GM19099 (cell line): ENCODE results near the gene CTU2.

Source experiments
- POLR2A ChIP-seq: IDR thresholded peaks from 3 replicates; pipeline ENCODE4 v1.6.1; 2011; ENCODE audit warnings: low read depth; ENCODE audit not compliant: insufficient read length; ENCODE audit errors: extremely low read depth

The CTU2 gene

DNA sequence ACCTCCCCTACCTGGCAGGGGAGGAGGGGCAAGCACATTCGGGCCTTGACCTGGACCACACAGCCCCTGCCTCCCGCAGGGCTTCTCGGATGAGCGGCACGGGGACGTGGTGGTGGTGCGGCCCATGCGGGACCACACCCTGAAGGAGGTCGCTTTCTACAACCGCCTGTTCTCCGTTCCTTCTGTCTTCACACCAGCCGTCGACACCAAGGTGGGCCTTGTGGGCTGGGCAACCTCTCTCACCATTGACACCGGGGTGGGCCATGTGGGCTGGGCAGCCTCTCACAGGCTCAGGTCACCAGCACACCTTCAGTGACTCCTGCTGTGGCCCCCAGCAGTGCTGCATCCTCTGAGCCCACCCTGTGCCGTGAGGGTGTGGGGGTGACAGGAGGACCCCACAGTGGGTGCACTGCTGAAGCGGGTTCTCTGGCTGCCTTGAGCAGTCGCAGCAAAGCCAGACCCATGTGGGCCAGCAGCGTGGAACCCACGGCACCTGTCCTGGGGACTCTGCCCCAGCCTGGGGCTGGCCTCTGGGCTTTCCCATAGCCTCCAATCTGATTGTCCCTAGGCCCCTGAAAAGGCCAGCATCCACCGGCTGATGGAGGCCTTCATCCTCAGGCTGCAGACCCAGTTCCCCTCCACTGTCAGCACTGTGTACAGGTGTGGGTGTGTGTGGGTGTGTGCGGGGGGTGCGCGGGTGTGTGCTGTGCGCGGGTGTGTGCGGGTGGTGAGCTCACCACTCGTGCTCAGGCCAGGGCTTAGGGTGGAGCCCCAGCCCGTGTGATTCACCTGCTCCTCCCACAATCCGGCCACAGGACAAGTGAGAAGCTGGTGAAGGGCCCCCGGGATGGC is 7.5 kb downstream of the CTU2 start:
- no peak for TF ChIP-seq POLR2A

DNA sequence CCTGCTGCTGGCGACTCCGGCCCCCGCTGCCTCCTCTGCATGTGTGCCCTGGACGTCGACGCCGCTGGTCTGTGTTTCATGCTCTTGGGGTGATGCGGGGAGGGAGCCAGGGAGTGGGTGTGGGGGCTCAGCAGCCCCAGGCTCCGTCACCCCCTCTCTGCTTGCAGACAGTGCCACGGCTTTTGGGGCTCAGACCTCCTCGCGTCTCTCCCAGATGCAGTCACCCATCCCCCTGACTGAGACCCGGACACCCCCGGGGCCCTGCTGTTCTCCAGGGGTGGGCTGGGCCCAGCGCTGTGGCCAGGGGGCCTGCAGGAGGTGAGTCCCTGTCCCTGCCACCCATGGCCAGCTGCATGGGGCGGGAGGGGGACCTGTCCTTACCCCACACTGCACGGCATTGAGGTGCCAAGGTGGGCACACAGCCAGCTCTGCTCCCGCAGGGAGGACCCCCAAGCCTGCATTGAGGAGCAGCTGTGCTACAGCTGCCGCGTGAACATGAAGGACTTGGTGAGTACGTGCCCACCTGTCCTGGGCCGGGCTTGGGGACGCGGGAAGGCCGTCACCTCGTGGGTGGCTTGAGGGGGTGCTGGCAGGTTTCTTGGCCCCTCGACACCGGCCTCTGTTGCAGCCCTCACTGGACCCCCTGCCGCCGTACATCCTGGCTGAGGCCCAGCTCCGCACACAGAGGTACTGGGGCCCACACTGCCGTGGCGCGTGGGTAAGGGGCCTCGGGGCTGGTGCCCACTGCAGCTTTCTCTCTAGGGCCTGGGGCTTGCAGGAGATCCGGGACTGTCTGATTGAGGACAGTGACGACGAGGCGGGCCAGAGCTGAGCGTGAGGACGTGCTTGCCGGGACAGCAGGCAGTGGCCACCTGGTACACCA is 8.4 kb downstream of the CTU2 start:
- no peak for TF ChIP-seq POLR2A

DNA sequence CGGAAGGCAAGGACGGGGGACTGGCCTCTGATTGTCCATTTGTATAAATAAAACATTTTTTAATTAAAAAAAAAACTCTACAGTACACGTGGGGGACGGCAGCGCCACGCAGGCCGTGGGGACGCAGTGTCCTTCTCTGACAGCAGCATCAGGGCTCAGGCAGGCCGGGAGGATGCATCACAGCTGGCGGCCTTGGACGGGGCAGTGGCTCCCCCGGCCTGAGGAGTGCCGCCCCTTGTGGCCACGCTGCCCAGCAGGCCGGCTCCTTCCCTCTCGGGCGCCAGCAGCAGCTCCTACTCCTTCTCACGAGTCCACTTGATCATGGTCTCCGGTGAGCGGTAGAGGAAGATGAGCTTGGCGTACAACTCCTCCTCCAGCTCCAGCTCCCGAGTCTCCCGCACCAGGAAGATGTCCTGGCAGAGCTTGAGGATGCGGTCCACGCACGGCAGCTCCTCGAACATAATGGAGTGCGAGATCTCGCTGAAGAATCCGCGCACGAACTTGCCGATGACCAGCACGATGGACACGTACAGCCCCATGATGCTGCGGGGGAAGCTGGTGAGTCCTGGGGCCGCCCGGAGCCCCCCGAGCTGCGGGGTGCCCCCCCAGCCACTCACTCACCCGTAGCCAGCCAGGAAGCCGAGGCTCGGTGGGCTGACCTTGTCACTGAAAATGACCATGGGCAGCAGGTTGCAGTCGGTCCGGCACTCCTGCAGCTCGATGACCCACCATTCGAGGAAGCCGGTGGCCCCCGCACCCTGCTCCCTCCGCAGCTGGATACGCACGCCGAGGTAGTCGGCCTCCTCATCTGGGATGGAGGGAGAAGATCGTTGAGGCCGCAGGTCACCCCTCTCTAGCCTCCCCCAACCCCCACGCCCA is 9.2 kb downstream of the CTU2 start:
- TF ChIP-seq POLR2A: no peak

- TF ChIP-seq POLR2A: no peak
Observed at GRCh38 chr16:88716201-88716600, 9.9 kb downstream of the CTU2 start.

GRCh38 chr16:88716601-88717001 is 10.3 kb downstream of the CTU2 start:
- no peak for TF ChIP-seq POLR2A

DNA sequence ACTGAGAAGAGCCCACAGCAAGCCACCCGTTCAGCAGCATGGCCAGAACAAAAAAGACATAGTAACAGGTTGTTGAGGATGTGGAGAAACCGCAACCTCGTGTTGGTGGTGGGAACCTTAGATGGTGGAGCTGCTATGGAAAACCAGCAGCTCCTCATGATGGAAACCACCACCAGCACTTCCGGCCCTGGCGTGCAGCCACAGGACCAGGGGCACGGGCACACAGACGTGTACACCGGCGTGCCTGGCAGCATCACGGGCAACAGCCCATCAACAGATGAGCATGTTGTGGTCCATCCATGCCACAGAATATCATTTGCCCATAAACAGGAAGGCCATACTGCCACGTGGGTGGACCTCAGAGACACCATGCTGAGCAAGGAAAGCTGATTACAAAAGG is 11.9 kb downstream of the CTU2 start:
- no peak for TF ChIP-seq POLR2A

DNA sequence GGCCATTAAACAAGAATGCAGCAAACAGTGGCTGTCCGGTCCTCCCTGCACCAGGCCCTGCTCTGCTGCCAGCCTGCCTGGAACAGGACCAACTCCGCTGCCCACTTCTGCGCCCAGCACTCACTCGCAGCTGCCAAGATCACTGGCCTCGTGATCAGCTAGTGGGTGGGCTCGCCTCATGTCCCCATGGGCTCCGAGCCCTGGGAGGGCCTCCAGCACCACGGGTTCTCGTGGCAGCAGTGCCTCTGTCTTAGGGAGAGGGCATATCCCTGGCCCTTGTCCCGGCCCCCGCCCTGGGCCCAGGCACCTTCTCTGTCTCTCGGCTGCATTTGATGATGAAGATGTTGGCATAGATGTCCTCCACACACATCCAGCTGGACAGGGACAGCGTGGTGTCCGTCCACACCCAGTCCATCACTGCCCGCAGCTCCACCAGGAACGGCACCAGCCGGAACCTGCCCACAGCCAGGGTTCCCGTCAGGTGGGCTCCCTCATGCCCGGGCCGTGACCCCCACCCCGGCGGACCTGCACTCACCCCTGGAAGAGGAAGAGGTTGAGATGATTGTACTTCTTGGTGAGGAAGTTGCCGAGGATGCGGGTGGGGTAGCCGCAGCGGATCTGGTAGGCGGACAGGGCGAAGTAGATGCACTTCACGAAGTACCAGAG is 13.1 kb downstream of the CTU2 start:
- no peak for TF ChIP-seq POLR2A

DNA sequence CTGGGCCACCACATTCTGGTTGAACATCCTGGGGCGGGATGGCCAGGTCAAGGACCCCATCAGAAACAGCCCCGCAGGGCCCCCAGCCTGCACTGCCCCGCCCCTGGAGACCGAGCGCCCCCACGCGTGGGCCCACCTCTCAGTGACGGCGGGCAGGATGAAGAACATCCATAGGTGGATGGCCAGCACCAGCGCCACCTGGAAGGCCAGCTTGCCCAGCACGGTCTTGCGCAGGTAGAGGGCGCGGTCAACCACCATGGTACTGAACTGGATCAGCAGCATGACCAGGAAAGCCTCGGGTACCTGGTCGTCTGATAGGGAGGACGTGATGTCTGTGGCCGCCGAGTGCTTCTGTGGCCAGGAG is 13.6 kb downstream of the CTU2 start:
- no peak for TF ChIP-seq POLR2A

DNA sequence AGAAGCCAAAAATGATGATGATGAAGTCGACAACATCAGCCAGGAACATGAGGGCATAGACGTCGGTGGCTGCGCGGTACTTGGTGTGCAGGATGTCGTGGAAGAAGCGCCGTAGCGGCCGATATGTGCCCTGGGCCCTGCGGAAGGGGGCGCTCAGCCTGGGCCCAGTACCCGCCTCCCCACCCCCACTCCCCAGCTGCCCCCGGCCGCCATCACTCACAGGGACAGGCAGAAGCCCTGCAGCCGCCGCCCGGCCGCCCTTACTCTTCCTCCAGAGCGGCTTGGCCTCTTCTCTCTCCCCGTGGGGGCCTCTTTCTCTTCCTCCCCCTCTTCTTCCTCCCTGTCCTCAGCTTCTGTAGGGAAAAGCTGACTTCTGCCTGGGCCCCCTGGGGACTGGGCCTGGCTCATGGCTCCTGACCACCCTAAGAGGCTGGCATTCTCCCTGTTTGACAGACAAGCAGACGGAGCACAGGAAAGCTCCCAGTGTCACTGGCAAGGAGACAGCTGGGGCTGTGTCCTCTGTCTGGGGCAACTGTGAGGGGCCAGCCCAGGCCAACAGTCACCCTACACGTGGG is 14.2 kb downstream of the CTU2 start:
- TF ChIP-seq POLR2A: no peak

DNA sequence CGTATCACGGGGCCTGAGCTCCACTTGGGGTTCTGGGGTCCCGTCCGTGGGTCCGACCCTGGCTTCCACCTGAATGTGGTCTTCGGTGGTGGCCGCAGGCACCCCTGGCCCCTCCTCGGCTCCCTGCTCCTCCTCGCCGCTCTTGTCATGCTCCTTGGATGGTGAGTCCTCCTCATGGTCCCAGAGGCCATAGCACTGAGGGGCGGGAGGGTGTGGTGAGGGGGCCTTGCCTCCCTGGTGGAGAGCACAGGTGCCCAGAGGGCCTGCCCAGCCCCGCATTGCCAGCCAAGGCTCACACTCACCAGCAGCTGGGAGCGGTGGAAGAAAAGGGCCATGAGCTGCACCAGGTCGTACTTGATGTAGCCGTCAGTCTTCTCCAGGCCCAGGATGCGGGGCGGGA is 14.9 kb downstream of the CTU2 start:
- no peak for TF ChIP-seq POLR2A

- TF ChIP-seq POLR2A: no peak
Observed at GRCh38 chr16:88721815-88722755, 15.8 kb downstream of the CTU2 start.

DNA sequence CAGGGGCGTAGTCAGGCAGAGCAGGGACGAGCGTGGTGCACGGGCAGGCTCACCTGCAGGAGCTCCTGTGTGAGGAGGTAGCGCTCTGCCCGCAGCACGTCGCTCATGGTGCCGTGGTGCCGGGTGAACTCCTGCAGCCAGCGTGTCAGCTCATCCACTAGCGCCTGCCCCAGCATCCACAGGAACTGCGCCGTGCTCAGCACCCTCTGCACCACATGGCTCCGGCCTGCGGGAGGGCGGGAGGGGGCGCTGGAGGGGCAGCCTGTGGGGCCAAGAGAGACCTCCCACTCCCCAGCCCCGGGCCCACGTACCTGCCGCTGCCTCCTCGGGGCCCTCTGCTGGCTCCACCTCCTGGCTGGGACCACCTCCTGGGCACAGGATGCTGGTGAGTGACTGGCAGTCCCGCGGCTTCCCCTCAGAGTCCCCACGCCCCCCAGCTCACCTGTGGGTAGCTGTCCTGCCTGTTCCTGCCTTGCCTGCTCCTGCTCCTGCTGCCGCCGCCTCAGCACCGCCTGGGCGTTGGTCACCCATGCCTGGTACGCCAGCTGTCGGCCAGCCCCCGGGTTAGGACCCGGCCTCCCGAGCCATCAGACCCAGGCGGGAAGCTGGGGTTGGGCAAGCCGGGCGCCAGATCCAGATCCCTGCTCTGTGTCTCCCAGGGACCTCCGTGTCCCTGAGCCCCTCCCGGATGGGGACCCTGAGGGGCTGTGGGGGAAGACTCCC is 16.6 kb downstream of the CTU2 start:
- TF ChIP-seq POLR2A: no peak

DNA sequence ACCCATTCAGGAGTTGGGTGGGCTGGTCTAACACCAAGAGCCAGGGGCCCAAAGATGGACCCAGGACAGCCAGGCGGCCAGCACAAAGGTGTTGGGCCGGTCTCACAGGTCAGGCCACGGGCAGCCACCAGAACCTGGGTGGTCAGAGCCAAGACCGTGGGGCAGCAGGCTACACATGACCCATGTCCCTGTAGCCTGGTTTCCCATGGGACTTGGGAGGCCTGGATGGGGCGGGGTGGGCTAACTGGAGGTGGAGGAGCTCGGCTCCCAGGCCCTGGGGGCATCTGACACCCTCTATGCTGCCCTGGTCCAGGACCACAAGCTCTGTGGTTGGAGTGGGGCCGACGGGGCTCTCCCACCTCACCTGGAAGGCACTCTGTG is 17.2 kb downstream of the CTU2 start:
- no peak for TF ChIP-seq POLR2A

DNA sequence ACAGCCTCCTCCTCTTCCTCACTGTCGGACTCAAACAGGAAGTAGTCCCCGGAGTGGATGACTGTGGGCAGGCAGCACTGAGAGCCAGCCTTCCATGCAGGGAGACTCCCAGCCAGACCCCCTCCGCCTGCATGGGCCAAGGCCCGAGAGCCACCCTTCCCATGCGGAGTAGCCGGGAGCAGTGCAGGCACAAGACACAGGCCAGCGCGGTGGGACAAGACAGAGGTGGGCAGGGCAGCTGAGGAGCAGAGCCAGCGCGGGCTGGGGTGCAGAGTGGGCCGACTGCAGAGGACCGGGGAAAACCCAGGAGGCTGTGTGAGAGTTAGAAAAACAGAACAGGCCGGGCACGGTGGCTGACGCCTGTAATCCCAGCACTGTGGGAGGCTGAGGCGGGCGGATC is 17.6 kb downstream of the CTU2 start:
- no peak for TF ChIP-seq POLR2A
